GM20000 (cell line): ENCODE data around the gene PNISR.
A peak's percentile ranks its signal among the peaks of the same experiment; 100 is the strongest.
"Not testable (repeated sequence)": the region's sequence is repeated elsewhere in the genome, so short reads cannot be mapped to it uniquely, and the experiment has no call there.

Experiments
- DNase-seq: peaks from one replicate; pipeline ENCODE4 v3.0.0; 2012; ENCODE audit warnings: low spot score
- TF ChIP-seq, protein P1 (sequence below): IDR thresholded peaks from 2 replicates; pipeline ENCODE4 v1.5.1; 2012; ENCODE audit warnings: mild to moderate bottlenecking, control low read depth; ENCODE audit errors: extremely low read depth, missing control alignments

The PNISR gene, protein sequence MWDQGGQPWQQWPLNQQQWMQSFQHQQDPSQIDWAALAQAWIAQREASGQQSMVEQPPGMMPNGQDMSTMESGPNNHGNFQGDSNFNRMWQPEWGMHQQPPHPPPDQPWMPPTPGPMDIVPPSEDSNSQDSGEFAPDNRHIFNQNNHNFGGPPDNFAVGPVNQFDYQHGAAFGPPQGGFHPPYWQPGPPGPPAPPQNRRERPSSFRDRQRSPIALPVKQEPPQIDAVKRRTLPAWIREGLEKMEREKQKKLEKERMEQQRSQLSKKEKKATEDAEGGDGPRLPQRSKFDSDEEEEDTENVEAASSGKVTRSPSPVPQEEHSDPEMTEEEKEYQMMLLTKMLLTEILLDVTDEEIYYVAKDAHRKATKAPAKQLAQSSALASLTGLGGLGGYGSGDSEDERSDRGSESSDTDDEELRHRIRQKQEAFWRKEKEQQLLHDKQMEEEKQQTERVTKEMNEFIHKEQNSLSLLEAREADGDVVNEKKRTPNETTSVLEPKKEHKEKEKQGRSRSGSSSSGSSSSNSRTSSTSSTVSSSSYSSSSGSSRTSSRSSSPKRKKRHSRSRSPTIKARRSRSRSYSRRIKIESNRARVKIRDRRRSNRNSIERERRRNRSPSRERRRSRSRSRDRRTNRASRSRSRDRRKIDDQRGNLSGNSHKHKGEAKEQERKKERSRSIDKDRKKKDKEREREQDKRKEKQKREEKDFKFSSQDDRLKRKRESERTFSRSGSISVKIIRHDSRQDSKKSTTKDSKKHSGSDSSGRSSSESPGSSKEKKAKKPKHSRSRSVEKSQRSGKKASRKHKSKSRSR

DNA sequence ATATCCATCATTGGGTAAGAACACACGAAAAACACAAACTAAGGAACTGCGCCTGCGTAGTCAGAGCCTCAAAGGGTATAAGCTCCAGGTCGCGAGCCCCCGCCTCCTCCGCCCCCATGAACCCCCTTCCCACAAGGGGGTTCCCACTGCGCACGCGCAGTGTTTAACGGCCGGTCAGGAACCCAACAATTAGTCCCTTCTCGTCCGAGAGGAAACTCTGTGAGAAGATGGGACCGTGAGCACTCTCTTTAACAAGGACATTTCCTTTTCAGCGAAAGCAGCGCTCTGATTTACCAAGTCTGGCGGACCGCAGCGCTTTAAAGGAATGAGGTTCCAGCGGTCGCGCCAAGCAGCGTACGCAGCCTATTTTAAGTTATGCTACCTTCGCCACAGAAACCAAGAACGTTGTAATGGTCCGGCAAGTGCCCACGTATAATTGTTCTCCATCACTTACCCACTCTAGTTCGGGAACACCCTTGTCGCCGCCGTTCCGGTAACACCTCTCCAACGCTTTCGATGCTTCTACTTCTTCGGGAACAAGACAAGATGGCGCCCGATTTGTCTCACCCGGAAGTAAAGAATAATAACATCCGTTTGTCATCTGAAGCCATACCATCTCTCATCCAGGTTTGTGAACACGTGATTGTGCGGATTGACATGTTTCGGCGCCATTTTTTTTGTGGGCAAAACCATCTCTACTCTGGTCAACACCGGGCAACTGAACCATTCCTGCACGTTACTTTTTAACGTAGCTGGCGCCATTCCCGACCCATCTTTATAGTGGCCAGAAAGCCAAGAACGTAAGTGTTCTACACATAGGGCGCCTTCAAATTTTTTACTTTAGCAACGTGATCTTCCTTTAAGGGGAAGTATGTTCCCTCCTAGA, at the start of gene PNISR:
PNISR (minus strand) TSS at position 548 of the 886 bp plus-strand sequence. CDS start 10,649 bp downstream, outside the sequence.
- DNase-seq: peak; percentile 84
- TF ChIP-seq, protein P1, sequence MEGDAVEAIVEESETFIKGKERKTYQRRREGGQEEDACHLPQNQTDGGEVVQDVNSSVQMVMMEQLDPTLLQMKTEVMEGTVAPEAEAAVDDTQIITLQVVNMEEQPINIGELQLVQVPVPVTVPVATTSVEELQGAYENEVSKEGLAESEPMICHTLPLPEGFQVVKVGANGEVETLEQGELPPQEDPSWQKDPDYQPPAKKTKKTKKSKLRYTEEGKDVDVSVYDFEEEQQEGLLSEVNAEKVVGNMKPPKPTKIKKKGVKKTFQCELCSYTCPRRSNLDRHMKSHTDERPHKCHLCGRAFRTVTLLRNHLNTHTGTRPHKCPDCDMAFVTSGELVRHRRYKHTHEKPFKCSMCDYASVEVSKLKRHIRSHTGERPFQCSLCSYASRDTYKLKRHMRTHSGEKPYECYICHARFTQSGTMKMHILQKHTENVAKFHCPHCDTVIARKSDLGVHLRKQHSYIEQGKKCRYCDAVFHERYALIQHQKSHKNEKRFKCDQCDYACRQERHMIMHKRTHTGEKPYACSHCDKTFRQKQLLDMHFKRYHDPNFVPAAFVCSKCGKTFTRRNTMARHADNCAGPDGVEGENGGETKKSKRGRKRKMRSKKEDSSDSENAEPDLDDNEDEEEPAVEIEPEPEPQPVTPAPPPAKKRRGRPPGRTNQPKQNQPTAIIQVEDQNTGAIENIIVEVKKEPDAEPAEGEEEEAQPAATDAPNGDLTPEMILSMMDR: no peak

GRCh38 chr6:99473730-99474129, 48.6 kb upstream of the PNISR start:
- no peak for DNase-seq

DNA sequence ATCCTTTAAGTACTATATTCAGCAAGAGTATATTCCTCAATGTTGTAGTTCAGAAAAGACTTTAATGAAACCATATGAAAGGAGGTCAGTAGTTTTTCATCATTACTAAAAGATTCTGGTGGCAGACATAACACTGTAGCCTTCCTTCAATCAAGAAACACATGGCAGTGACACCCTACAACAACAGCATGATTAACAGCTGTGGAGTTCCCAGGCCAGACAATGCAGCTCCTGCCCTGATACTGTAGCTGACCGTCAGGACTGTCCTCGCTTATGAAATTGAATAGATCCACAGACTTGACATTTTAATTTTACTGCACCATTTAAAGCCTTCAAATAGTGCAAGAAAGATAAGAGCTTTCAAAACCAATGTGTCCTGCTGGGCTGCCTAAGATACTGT, 46.5 kb upstream of the PNISR start:
- TF ChIP-seq, protein P1: no peak

More at GRCh38 chr6:99473730-99474129, 48.6 kb upstream of the PNISR start:
- TF ChIP-seq, protein P1: no peak

GRCh38 chr6:99467509-99468106, 42.5 kb upstream of the PNISR start:
- peak; percentile 30 for DNase-seq
- TF ChIP-seq, protein P1: peak; percentile 37

More for the DNA sequence above, 46.5 kb upstream of the PNISR start:
- DNase-seq: no peak

- not testable (repeated sequence) for DNase-seq
Observed at GRCh38 chr6:99459133-99459532, 34.0 kb upstream of the PNISR start.

DNA sequence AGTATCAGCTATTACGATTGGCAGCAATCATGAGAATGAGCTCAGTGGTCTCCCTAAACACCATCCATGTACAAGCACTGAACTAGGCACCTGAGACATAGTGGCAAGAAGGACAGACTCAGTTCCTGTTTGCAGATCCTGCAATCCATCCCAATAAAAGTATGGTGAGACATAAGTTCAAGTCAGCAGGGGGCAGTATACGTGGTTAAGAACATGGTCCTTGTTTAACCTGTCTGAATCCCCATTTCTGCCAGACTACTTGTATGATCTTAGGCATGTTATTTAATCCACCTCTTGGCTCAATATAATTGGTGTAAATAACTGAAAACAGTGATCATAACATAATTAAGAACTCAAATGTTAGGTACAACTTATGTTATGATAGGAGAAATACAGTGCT, 33.2 kb upstream of the PNISR start:
- TF ChIP-seq, protein P1: no peak
- no peak for DNase-seq

- TF ChIP-seq, protein P1: no peak
- DNase-seq: no peak
Observed at GRCh38 chr6:99446076-99446475, 21.0 kb upstream of the PNISR start.
